HAP-1 (cell line): Measurements from ENCODE around the gene B4GALNT4.
A peak's percentile ranks its signal among the peaks of the same experiment; 100 is the strongest.
"Not testable (repeated sequence)": the region's sequence is repeated elsewhere in the genome, so short reads cannot be mapped to it uniquely, and the experiment has no call there.

ENCODE experiments used
- DNase-seq, 2 experiments: peaks; one replicate each; pipeline ENCODE4 v3.0.0-alpha.2; 2016 to 2020; ENCODE audit warnings: low spot score in 2 of 2
- H3K27me3 ChIP-seq: fragments of 250-450 bp; sonication (Bioruptor Pico); 2 replicates; pipeline ENCODE4 v1.5.1; 2020; ENCODE audit warnings: low read depth, mild to moderate bottlenecking, moderate library complexity
- H3K36me3 ChIP-seq: fragments of 250-450 bp; sonication (Bioruptor Pico); replicated peaks from 2 replicates; pipeline ENCODE4 v1.5.1; 2020; ENCODE audit warnings: mild to moderate bottlenecking
- H3K4me1 ChIP-seq: fragments of 250-450 bp; sonication (Bioruptor Pico); 2 replicates; pipeline ENCODE4 v1.5.1; 2020; ENCODE audit warnings: mild to moderate bottlenecking
- H3K4me3 ChIP-seq: fragments of 250-450 bp; sonication (Bioruptor Pico); 2 replicates; pipeline ENCODE4 v1.5.1; 2020; ENCODE audit warnings: mild to moderate bottlenecking, moderate library complexity
- H3K9me3 ChIP-seq: fragments of 250-450 bp; sonication (Bioruptor Pico); 2 replicates; pipeline ENCODE4 v1.5.1; 2020; ENCODE audit warnings: mild to moderate bottlenecking, moderate library complexity
- in situ Hi-C: fragments of 300-500 bp; cut with MboI; formaldehyde crosslinking; loops from 3 replicates; pipeline ENCODE4 v1.14.3; 2020; ENCODE audit warnings: low sequenced_read_pairs, inconsistent platforms, mixed read lengths

The B4GALNT4 gene, protein sequence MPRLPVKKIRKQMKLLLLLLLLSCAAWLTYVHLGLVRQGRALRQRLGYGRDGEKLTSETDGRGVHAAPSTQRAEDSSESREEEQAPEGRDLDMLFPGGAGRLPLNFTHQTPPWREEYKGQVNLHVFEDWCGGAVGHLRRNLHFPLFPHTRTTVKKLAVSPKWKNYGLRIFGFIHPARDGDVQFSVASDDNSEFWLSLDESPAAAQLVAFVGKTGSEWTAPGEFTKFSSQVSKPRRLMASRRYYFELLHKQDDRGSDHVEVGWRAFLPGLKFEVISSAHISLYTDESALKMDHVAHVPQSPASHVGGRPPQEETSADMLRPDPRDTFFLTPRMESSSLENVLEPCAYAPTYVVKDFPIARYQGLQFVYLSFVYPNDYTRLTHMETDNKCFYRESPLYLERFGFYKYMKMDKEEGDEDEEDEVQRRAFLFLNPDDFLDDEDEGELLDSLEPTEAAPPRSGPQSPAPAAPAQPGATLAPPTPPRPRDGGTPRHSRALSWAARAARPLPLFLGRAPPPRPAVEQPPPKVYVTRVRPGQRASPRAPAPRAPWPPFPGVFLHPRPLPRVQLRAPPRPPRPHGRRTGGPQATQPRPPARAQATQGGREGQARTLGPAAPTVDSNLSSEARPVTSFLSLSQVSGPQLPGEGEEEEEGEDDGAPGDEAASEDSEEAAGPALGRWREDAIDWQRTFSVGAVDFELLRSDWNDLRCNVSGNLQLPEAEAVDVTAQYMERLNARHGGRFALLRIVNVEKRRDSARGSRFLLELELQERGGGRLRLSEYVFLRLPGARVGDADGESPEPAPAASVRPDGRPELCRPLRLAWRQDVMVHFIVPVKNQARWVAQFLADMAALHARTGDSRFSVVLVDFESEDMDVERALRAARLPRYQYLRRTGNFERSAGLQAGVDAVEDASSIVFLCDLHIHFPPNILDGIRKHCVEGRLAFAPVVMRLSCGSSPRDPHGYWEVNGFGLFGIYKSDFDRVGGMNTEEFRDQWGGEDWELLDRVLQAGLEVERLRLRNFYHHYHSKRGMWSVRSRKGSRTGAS

DNA sequence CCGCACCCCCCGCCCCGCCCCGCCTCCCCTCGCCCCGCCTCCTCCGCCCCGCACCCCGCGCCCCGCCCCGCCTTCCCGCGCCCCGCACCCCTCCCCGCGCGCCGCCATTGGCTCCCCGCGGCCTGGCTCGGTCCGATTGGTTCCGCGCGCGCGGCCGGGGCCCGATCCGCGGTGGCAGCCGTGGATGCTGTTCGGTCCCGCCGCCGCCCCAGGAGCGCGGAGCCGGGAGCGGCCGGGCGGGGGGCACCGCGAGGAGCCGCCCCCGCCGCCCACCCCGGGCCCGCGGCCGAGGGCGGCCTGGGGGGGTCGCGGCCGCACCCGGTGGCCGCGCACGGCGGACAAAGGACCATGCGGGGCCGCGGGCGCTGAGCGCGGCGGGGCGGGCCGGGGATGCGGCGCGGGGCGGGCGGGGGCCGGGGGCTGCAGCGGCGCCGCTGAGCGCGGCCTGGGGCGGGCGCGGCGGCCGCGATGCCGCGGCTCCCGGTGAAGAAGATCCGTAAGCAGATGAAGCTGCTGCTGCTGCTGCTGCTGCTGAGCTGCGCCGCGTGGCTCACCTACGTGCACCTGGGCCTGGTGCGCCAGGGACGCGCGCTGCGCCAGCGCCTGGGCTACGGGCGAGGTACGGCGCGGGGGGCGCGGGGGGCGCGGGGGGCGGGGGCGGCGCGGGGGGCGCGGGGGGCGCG lies at the start of gene B4GALNT4:
TSS of gene B4GALNT4 (plus strand) at position 164 of the 683 bp plus-strand sequence. CDS start at position 469, 305 bp downstream.
- Histone ChIP-seq H3K36me3 (peaks cover 7% of the 10 kb centered on the region; the same call in 1 of the 2 replicates), H3K27me3 (no peaks in the 10 kb centered on the region), H3K9me3 (no peaks in the 10 kb centered on the region), H3K4me3 (peak within 1 kb of the TSS; percentile 49), H3K4me1 (peaks cover 3% of the 10 kb centered on the region)
- peak; percentile 8 to 72 for DNase-seq
- in situ Hi-C loops = loop anchor here (10.0 kb wide), 1 partner anchor 115 kb away; no protein-coding TSS in a partner anchor

DNA sequence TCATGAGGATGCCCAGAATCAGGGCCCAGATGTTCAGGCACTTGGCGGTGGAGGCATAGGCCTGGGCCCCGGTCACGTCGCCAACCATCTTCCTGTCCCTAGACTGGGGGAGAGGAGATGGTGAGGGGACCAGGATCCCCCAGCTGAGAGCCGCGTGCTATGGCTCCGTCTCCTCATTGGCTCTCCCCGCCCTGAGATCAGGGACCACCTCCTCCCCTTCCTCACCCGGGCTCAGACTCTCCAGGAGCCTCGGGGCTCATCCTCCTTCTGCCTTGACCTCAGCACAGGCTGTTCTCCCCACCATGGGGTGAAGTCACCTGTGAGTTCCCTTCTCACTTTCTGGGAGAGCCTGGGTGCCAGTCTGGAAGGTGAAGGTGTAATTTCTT lies 49.4 kb upstream of the B4GALNT4 start:
- peaks cover 16% of the 10 kb centered on the region for H3K4me1 ChIP-seq
- in situ Hi-C loops, H3K4me3 ChIP-seq, DNase-seq, H3K9me3 ChIP-seq, H3K27me3 ChIP-seq, H3K36me3 ChIP-seq: not testable (repeated sequence)

DNA sequence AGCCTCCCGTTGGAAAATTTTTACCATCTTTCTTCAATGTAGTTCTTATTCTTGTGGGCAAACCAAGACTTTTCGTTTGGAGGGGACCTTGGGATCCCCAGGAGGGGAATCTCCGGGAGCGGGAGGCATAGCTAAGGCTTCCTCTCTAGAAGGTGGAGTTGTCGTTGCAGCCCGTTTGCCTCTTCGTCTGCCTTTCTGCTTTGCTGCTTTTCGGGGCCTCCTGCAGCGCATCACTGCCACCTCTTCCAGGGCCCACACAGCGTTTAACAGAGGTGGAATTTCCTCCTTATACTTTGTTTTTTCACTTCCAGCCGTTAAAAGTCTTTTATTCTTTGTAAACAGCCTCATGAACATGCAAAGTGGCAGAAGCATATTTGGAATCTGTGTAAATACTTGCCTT lies 45.1 kb upstream of the B4GALNT4 start:
- H3K27me3 ChIP-seq = no peaks in the 10 kb centered on the region
- H3K4me3 ChIP-seq = no peak overlapping the region
- H3K4me1 ChIP-seq = no peaks in the 10 kb centered on the region
- no peaks in the 10 kb centered on the region for H3K9me3 ChIP-seq
- DNase-seq = no peak
- H3K36me3 ChIP-seq = no peaks in the 10 kb centered on the region
- in situ Hi-C loops = no loop called here

DNA sequence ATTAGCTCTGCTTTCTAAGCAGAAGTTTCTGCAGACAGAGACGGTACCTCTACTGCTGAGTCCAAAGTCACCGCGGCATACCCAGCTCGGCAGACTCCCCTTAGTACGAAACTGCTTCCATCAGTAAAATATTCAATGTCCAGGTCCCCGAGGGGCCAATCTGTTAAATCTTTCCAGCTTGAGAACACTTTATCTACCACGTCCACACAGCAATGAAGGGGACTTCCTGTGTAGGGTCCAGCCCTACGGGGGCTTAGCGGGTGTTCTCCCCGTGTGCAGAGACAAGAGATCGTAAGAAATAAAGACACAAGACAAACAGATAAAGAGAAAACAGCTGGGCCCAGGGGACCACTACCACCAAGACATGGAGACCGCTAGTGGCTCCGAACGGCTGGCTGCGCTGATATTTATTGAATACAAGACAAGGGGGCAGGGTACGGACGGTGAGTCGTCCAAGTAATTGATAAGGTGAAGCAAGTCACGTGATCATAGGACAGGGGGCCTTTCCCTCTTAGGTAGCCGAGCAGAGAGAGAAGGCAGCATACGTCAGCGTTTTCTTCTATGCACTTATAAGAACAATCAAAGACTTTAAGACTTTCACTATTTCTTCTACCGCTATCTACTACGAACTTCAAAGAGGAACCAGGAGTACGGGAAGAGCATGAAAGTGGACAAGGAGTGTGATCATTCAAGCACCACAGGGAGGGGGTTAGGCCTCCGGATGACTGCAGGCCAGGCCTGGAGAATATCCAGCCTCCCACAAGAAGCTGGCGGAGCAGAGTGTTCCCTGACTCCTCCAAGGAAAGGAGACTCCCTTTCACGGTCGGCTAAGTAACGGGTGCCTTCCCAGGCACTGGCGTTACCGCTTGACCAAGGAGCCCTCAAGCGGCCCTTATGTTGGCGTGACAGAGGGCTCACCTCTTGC lies 44.4 kb upstream of the B4GALNT4 start:
- H3K27me3 ChIP-seq, in situ Hi-C loops: not testable (repeated sequence)

DNA sequence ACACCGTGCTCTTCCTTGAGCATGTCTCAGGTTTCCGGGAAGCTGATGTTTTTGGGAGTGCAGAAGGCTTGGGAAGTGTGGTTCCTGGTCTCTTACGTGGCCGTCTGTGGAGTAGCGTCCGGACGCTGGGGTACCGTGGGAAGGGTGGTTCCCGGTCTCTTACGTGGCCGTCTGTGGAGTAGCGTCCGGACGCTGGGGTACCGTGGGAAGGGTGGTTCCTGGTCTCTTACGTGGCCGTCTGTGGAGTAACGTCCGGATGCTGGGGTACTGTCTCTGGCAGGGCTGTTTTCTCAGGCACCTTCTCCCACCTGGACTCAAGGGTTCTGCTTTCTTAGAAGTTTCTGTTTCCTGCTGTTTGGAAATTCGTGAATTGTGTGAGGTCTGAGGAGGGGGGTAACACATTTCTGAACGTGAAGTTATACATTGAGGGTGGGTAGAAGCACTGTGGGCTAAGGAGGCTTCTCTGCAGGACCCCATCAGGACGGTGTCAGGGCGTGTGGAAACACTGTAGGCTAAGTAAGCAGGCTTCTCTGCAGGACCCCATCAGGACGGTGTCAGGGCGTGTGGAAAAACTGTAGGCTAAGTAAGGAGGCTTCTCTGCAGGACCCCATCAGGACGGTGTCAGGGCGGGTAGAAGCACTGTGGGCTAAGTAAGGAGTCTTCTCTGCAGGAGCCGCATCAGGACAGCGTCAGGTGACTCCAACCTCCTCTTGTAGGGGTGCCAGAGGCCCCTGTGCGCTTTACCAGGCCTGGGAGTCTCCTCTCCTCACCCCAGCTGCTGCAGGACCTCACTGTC lies 43.3 kb upstream of the B4GALNT4 start:
- Histone ChIP-seq H3K4me1 (no peaks in the 10 kb centered on the region; the same call in 1 of the 2 replicates), H3K27me3 (no peaks in the 10 kb centered on the region), H3K4me3 (no peak overlapping the region)

More for the DNA sequence above, 44.4 kb upstream of the B4GALNT4 start:
- not testable (repeated sequence) for H3K9me3 ChIP-seq, H3K36me3 ChIP-seq, H3K4me1 ChIP-seq, H3K4me3 ChIP-seq, DNase-seq

DNA sequence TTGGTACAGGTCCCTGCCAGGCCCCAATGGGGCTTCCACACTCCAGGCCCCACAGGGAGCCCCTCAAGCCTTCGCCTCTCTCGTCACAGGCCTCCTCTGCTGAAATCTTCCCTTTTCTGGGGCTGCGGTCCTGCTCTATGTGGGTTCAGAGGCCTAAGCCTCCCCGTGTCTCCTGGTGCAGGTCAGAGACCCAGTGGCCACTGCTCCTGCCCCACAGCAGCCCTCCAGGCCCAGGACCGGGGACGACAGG lies 42.8 kb upstream of the B4GALNT4 start:
- Histone ChIP-seq H3K9me3 (no peaks in the 10 kb centered on the region), H3K36me3 (no peaks in the 10 kb centered on the region), H3K4me1 (no peaks in the 10 kb centered on the region; the same call in 1 of the 2 replicates), H3K4me3 (no peak overlapping the region), H3K27me3 (no peaks in the 10 kb centered on the region)
- DNase-seq = no peak
- in situ Hi-C loops = no loop called here

More for the DNA sequence above, 43.3 kb upstream of the B4GALNT4 start:
- DNase-seq = no peak
- in situ Hi-C loops = no loop called here
- no peaks in the 10 kb centered on the region for H3K9me3 ChIP-seq
- no peaks in the 10 kb centered on the region for H3K36me3 ChIP-seq

DNA sequence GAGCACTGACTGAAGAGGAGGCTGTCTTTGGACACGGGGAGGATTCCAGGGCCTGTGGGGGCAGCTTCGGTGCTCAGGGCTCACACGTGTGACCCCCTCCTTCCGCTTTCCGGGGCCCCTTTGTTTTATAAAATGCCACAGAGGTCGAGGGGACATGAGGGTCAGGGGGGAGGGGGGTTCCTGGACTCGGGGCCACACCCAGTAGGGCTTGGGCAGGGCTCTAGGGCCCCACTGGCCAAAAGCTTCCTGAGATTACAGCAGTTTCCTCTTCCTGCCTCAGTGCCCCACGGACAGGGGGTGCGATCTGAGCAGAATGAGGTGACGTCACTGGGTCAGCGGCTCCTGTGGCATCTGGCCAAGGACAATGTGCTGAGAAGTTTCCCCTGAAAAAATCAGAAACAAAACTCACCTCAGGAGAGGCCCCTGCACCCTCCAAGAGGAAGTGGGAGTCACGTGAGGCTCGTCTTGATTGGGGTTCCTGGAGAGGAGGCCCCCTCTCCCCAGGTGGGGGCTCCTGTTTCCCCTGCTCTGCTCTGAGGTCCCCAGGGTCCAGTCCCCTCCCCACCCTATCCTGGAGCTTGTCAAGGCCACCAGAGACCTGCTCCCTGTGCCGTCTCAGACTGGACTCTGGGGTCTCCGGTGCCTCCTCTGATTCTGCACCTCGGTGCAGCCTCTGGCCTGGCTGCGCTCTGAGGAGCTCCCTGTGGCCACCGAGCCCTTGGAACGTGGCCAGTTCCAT lies 42.3 kb upstream of the B4GALNT4 start:
- DNase-seq = no peak
- Histone ChIP-seq H3K9me3 (no peaks in the 10 kb centered on the region), H3K4me3 (no peak overlapping the region), H3K4me1 (no peaks in the 10 kb centered on the region; the same call in 1 of the 2 replicates), H3K27me3 (no peaks in the 10 kb centered on the region), H3K36me3 (no peaks in the 10 kb centered on the region)
- in situ Hi-C loops = no loop called here

DNA sequence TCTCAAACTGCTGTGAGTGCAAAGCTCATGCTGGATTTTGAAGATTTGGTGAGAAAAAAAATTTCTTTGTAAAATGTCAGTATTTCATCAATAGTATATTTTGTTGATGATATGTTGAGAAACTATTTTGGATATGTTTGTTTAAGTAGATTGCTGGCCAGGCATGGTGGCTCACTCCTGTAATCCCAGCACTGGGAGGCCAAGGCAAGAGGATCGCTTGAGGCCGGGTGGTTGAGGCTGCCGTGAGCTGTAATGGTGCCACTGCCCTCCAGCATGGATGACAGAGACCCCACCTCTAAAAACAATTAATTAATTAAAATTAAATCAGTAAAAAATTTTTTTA lies 41.7 kb upstream of the B4GALNT4 start:
- no peaks in the 10 kb centered on the region for H3K36me3 ChIP-seq
- no peaks in the 10 kb centered on the region; the same call in 1 of the 2 replicates for H3K4me1 ChIP-seq
- DNase-seq = no peak
- H3K4me3 ChIP-seq = no peak overlapping the region
- no peaks in the 10 kb centered on the region for H3K9me3 ChIP-seq
- H3K27me3 ChIP-seq = no peaks in the 10 kb centered on the region
- in situ Hi-C loops = no loop called here

DNA sequence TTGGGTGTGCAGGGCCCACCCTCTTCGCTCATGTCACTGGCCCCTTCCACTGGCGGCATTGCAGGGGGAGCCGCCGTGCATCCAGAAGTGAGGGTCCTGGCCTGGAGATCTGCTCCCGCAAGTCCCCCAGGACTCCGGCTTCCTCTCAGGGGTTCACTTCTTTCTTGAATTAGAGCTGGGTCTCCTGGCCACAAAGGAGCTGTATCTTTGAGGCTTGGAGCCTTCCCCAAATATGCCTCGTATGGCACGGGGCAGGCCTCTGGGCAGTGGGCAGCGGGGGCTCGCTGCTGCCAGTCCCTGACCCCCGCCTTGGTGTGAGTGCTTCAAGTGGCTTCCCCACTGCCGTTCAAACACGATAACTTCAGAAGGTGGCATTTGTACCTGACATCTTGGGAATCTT lies 41.3 kb upstream of the B4GALNT4 start:
- in situ Hi-C loops = no loop called here
- Histone ChIP-seq H3K4me3 (no peak overlapping the region), H3K27me3 (no peaks in the 10 kb centered on the region), H3K4me1 (no peaks in the 10 kb centered on the region; the same call in 1 of the 2 replicates), H3K36me3 (no peaks in the 10 kb centered on the region), H3K9me3 (no peaks in the 10 kb centered on the region)
- no peak for DNase-seq

DNA sequence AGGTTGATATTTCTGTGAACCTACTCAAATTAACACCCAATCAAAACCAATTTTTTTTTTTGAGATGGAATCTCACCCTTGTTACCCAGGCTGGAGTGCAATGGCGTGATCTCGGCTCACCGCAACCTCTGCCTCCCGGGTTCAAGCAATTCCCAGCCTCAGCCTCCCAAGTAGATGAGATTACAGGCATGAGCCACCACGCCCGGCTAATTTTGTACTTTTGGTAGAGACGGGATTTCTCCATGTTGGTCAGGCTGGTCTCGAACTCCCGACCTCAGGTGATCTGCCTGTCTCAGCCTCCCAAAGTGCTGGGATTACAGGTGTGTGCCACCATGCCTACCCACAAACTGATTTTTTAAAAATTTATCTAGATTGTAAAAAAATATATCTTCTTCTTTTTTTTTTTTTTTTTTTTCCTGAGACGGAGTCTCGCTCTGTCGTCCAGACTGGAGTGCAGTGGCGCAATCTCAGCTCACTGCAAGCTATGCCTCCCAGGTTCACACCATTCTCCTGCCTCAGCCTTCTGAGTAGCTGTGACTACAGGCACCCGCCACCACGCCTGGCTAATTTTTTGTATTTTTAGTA lies 40.7 kb upstream of the B4GALNT4 start:
- H3K4me1 ChIP-seq, DNase-seq, H3K27me3 ChIP-seq, H3K4me3 ChIP-seq, H3K36me3 ChIP-seq, H3K9me3 ChIP-seq, in situ Hi-C loops: not testable (repeated sequence)

DNA sequence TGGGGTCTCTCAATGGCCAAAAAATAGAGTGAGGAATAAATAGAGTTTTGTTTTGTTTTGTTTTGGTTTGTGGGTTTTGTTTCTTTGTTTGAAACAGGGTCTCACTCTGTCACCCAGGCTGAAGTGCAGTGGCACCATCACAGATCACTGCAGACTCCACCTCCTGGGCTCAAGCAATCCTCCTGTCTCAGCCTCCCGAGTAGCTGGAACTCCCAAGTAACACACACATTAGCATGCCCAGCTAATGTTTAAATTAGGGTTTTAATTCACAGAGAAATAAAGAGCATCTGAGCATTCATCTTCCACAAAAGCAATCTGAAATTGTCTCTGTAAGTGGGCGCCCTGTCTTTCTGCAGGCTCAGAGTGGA lies 39.4 kb upstream of the B4GALNT4 start:
- no peaks in the 10 kb centered on the region for H3K9me3 ChIP-seq
- in situ Hi-C loops = no loop called here
- H3K36me3 ChIP-seq = no peaks in the 10 kb centered on the region
- DNase-seq = no peak
- no peaks in the 10 kb centered on the region for H3K27me3 ChIP-seq
- no peak overlapping the region for H3K4me3 ChIP-seq
- no peaks in the 10 kb centered on the region; the same call in 1 of the 2 replicates for H3K4me1 ChIP-seq
